ENCODE data around the gene DGKI.

The DGKI gene

DNA sequence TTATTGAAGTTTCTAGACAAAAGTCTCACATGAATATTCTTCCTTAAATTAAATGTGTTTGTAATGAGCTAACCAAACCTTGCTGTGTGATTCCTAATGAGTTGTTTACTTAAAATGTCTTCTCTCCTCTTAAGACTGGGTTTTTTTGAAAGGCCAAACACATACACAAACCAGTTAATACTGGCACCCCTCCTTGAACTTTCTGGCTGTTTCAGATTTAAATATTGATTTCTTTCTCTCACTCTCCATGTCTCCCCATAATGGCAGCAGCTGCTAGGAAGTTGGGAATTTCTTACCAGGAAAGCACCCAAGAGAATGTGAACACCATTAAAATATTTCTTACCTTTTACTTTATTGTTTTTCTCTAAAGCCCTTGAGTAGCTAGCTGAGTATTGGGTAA, 491.8 kb downstream of the DGKI start:
- DNase-seq (ENCODE audit: low read depth, low spot score): no peak

- DNase-seq (ENCODE audit: low read depth, low spot score): no peak
These were observed 492.4 kb downstream of the DGKI start for GRCh38 chr7:137354396-137354795.

GRCh38 chr7:137351941-137352340, 494.8 kb downstream of the DGKI start:
- DNase-seq (ENCODE audit: low read depth, low spot score): no peak

GRCh38 chr7:137345799-137346449, 500.9 kb downstream of the DGKI start:
- no peak for DNase-seq (ENCODE audit: low read depth, low spot score)

DNA sequence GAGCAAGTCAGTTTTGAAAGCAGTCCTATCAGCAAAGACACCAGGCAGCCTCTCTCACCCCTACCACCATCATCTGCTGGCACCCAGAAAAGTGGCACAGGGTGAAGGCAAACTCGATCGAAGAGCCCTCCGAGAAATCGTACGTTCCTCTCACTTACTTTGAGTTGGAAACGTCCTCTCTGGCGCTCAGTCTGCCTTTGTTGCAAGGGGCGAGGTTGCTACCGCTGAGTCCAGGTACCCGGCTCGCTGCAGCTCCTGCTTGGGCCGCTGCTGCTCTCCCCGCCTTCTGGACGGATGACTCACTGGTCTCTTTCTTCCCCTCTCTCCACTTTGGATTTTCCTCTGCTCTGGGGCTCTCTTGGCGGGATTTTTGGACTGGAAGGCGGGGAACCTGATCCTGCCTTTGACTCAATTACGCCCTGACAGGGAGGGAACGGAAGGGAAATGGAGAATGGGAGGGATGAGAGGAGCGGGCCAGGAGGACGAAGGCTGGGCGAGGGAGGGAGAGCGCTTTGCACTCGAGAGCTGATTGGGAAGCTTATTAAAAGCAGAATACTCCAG, 503.4 kb downstream of the DGKI start, which contains the start of gene PTN:
Gene PTN (minus strand): TSS at position 453 of the 561 bp plus-strand sequence. CDS start 88,760 bp downstream, outside the sequence.
- no peak for DNase-seq (ENCODE audit: low read depth, low spot score)

DNA sequence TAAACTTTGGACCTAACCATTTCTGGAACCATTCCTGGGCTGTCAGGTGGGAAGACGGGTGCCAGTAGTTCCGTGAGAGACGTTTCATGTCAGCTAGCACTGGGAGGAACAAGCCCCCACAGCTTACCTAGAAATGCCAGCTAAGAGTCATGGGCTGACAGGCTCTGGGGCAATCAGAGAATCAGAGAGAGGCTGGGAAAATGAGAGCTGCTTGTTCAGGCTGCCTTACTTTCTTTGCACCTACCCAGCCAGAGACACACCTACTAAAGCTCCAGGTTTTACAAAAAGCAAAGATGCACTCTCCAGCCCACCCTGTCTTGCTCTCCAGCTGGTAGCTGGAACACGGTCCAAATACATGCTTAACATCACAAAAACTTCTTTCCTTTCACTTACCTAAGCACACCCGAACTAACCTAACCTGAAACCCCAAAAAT, 503.9 kb downstream of the DGKI start:
- no peak for DNase-seq (ENCODE audit: low read depth, low spot score)

DNA sequence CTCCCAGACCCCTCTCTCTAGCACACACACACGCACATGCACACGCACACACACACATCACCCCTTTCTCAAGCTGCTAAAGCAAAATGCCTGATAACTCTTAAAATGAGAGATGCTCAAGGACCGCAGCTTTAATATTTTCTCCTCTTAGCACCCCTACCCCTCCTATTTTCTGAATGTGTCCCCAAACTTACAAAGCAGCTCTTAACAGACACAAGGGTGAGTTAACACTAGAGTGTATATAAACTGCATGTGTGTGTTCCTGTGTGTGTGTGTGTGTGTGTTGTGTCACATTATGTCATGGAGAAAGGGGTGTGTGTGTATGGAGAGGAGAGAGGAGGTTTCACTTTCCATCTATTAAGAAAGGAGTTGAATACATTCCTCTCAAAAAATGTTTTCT, 504.5 kb downstream of the DGKI start:
- DNase-seq (ENCODE audit: low read depth, low spot score): no peak

DNA sequence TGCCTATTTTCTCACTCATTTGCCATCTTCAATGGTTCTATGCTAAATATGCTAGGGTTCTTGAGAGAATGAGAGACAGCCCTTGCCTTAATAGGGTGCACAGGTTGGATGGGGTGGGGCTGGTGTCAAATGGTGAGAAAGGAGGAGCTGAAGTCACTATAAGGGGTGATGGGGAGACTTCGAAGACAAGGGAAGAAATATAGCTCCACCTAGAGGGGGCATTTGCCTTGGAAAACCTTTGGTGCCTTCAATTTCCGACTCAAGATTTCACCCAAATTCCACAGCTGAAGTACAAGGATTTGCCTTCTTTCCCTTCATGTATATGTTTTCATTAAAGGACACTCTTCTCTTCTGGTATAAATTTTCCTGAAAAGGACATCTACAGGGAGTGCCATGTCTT, 508.9 kb downstream of the DGKI start:
- DNase-seq (ENCODE audit: low read depth, low spot score): no peak

- DNase-seq (ENCODE audit: low read depth, low spot score): no peak
These were observed 511.0 kb downstream of the DGKI start for GRCh38 chr7:137335814-137336213.

- no peak for DNase-seq (ENCODE audit: low read depth, low spot score)
These were observed 515.4 kb downstream of the DGKI start for GRCh38 chr7:137331378-137331777.
